ENCODE results near the gene MAPRE2.

MAPRE2 gene

GRCh38 chr18:35086704-35087103, 45.5 kb downstream of the MAPRE2 start:
- Histone ChIP-seq H3K4ac (ENCODE audit: low read depth, low read length) (no peak overlapping the region), H3K27ac (ENCODE audit: low read depth, low read length) (no peak overlapping the region), H3K36me3 (ENCODE audit: control insufficient read depth in 1 of 2, insufficient read depth in 2 of 2, low read length in 2 of 2) (no peaks in the 10 kb centered on the region), H2BK5ac (ENCODE audit: low read depth, low read length, poor library complexity) (no peak overlapping the region), H2AFZ (ENCODE audit: insufficient read depth, low read length, poor library complexity) (no peak overlapping the region), H3K4me2 (ENCODE audit: low read length) (no peak overlapping the region), H3K27me3 (ENCODE audit: insufficient read depth, low read length) (no peaks in the 10 kb centered on the region), H3K79me2 (ENCODE audit: control insufficient read depth, insufficient read depth, low read length, poor library complexity) (no peaks in the 10 kb centered on the region), H3K4me1 (ENCODE audit: control insufficient read depth in 1 of 2, insufficient read depth in 2 of 2, low read length in 2 of 2) (no peaks in the 10 kb centered on the region), H3K14ac (ENCODE audit: low read length) (no peak overlapping the region), H2AK5ac (ENCODE audit: low read length) (no peak overlapping the region), H4K8ac (ENCODE audit: low read depth, low read length) (no peak overlapping the region), H4K91ac (ENCODE audit: low read depth, low read length) (no peak overlapping the region), H3K4me3 (ENCODE audit: low read depth, low read length) (no peak overlapping the region), H2BK120ac (ENCODE audit: insufficient read depth, low read length, poor library complexity) (no peak overlapping the region), H3K9me3 (ENCODE audit: insufficient read depth, low read depth, low read length) (no peaks in the 10 kb centered on the region), H3K23ac (ENCODE audit: low read length) (no peak overlapping the region), H3K9ac (ENCODE audit: low read length) (no peak overlapping the region), H4K12ac (ENCODE audit: low read depth, low read length) (no peak overlapping the region), H3K79me1 (ENCODE audit: low read length) (no peaks in the 10 kb centered on the region), H3K18ac (ENCODE audit: low read length) (no peak overlapping the region), H2BK12ac (ENCODE audit: low read length) (no peak overlapping the region)
- no peak for DNase-seq
- no CpG with 5 or more reads among the region's 2 CpGs for WGBS (ENCODE audit: extremely low coverage, insufficient coverage, insufficient read length)

- Histone ChIP-seq H3K23ac (ENCODE audit: low read length) (no peak overlapping the region), H2BK5ac (ENCODE audit: low read depth, low read length, poor library complexity) (no peak overlapping the region), H3K27ac (ENCODE audit: low read depth, low read length) (no peak overlapping the region), H3K36me3 (ENCODE audit: control insufficient read depth in 1 of 2, insufficient read depth in 2 of 2, low read length in 2 of 2) (no peaks in the 10 kb centered on the region), H3K79me2 (ENCODE audit: control insufficient read depth, insufficient read depth, low read length, poor library complexity) (no peaks in the 10 kb centered on the region), H4K12ac (ENCODE audit: low read depth, low read length) (no peak overlapping the region), H3K4me3 (ENCODE audit: low read depth, low read length) (no peak overlapping the region), H2BK120ac (ENCODE audit: insufficient read depth, low read length, poor library complexity) (no peak overlapping the region), H2BK12ac (ENCODE audit: low read length) (no peak overlapping the region), H3K27me3 (ENCODE audit: insufficient read depth, low read length) (no peaks in the 10 kb centered on the region), H3K4me2 (ENCODE audit: low read length) (no peak overlapping the region), H3K9me3 (ENCODE audit: insufficient read depth, low read depth, low read length) (no peaks in the 10 kb centered on the region), H3K79me1 (ENCODE audit: low read length) (no peaks in the 10 kb centered on the region), H3K4me1 (ENCODE audit: control insufficient read depth in 1 of 2, insufficient read depth in 2 of 2, low read length in 2 of 2) (no peaks in the 10 kb centered on the region), H4K8ac (ENCODE audit: low read depth, low read length) (no peak overlapping the region), H2AFZ (ENCODE audit: insufficient read depth, low read length, poor library complexity) (no peak overlapping the region), H4K91ac (ENCODE audit: low read depth, low read length) (no peak overlapping the region), H3K14ac (ENCODE audit: low read length) (no peak overlapping the region), H3K9ac (ENCODE audit: low read length) (no peak overlapping the region), H3K4ac (ENCODE audit: low read depth, low read length) (no peak overlapping the region), H3K18ac (ENCODE audit: low read length) (no peak overlapping the region), H2AK5ac (ENCODE audit: low read length) (no peak overlapping the region)
- no CpG with 5 or more reads among the region's 3 CpGs for WGBS (ENCODE audit: extremely low coverage, insufficient coverage, insufficient read length)
- peak in 1 of 2 donors; percentile 33 for DNase-seq
Observed at GRCh38 chr18:35087726-35088125, 46.5 kb downstream of the MAPRE2 start.

GRCh38 chr18:35088921-35089320, 47.7 kb downstream of the MAPRE2 start:
- H3K14ac ChIP-seq (ENCODE audit: low read length), result no peak overlapping the region
- H2AK5ac ChIP-seq (ENCODE audit: low read length), result no peak overlapping the region
- H3K4ac ChIP-seq (ENCODE audit: low read depth, low read length), result no peak overlapping the region
- no peak overlapping the region for H4K12ac ChIP-seq (ENCODE audit: low read depth, low read length)
- DNase-seq, result peak in 1 of 2 donors; percentile 46
- no peak overlapping the region for H3K9ac ChIP-seq (ENCODE audit: low read length)
- no peak overlapping the region for H3K4me3 ChIP-seq (ENCODE audit: low read depth, low read length)
- H2BK120ac ChIP-seq (ENCODE audit: insufficient read depth, low read length, poor library complexity), result no peak overlapping the region
- H3K4me1 ChIP-seq (ENCODE audit: control insufficient read depth in 1 of 2, insufficient read depth in 2 of 2, low read length in 2 of 2), result no peaks in the 10 kb centered on the region
- H3K27ac ChIP-seq (ENCODE audit: low read depth, low read length), result no peak overlapping the region
- no peak overlapping the region for H2BK5ac ChIP-seq (ENCODE audit: low read depth, low read length, poor library complexity)
- no peak overlapping the region for H3K23ac ChIP-seq (ENCODE audit: low read length)
- H4K8ac ChIP-seq (ENCODE audit: low read depth, low read length), result no peak overlapping the region
- H3K27me3 ChIP-seq (ENCODE audit: insufficient read depth, low read length), result no peaks in the 10 kb centered on the region
- no peak overlapping the region for H2BK12ac ChIP-seq (ENCODE audit: low read length)
- H3K9me3 ChIP-seq (ENCODE audit: insufficient read depth, low read depth, low read length), result no peaks in the 10 kb centered on the region
- no CpG with 5 or more reads among the region's 3 CpGs for whole genome bisulfite sequencing (ENCODE audit: extremely low coverage, insufficient coverage, insufficient read length)
- H3K4me2 ChIP-seq (ENCODE audit: low read length), result no peak overlapping the region
- no peaks in the 10 kb centered on the region for H3K36me3 ChIP-seq (ENCODE audit: control insufficient read depth in 1 of 2, insufficient read depth in 2 of 2, low read length in 2 of 2)
- no peak overlapping the region for H3K18ac ChIP-seq (ENCODE audit: low read length)
- no peak overlapping the region for H4K91ac ChIP-seq (ENCODE audit: low read depth, low read length)
- no peaks in the 10 kb centered on the region for H3K79me1 ChIP-seq (ENCODE audit: low read length)
- H3K79me2 ChIP-seq (ENCODE audit: control insufficient read depth, insufficient read depth, low read length, poor library complexity), result no peaks in the 10 kb centered on the region
- no peak overlapping the region for H2AFZ ChIP-seq (ENCODE audit: insufficient read depth, low read length, poor library complexity)

DNA sequence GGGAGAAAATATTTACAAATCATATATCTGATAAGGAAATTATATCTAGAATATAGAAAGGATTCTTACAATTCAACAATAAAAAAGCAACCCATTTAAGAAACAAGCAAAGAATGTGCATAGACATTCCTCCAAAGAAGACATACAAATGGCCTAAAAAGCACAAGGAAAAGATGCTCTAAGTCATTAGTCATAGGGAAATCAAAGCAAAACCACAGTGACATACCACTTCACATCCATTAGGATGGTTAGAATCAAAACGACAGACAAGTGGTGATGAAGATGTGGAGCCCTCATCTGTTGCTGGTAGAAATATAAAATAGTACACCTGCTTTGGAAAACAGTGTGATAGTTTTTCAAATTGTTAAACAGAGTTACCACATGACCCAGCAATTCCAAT, 48.2 kb downstream of the MAPRE2 start:
- Histone ChIP-seq H3K23ac (ENCODE audit: low read length) (no peak overlapping the region), H3K4me1 (ENCODE audit: control insufficient read depth in 1 of 2, insufficient read depth in 2 of 2, low read length in 2 of 2) (no peaks in the 10 kb centered on the region), H3K79me2 (ENCODE audit: control insufficient read depth, insufficient read depth, low read length, poor library complexity) (no peaks in the 10 kb centered on the region), H3K9me3 (ENCODE audit: insufficient read depth, low read depth, low read length) (no peaks in the 10 kb centered on the region), H3K4ac (ENCODE audit: low read depth, low read length) (no peak overlapping the region), H4K91ac (ENCODE audit: low read depth, low read length) (no peak overlapping the region), H2BK5ac (ENCODE audit: low read depth, low read length, poor library complexity) (no peak overlapping the region), H3K36me3 (ENCODE audit: control insufficient read depth in 1 of 2, insufficient read depth in 2 of 2, low read length in 2 of 2) (no peaks in the 10 kb centered on the region), H3K79me1 (ENCODE audit: low read length) (no peaks in the 10 kb centered on the region), H3K18ac (ENCODE audit: low read length) (no peak overlapping the region), H2BK12ac (ENCODE audit: low read length) (no peak overlapping the region), H3K27me3 (ENCODE audit: insufficient read depth, low read length) (no peaks in the 10 kb centered on the region), H3K14ac (ENCODE audit: low read length) (no peak overlapping the region), H4K12ac (ENCODE audit: low read depth, low read length) (no peak overlapping the region), H2AFZ (ENCODE audit: insufficient read depth, low read length, poor library complexity) (no peak overlapping the region), H3K27ac (ENCODE audit: low read depth, low read length) (no peak overlapping the region), H3K4me3 (ENCODE audit: low read depth, low read length) (no peak overlapping the region), H4K8ac (ENCODE audit: low read depth, low read length) (no peak overlapping the region), H3K9ac (ENCODE audit: low read length) (no peak overlapping the region), H3K4me2 (ENCODE audit: low read length) (no peak overlapping the region), H2BK120ac (ENCODE audit: insufficient read depth, low read length, poor library complexity) (no peak overlapping the region), H2AK5ac (ENCODE audit: low read length) (no peak overlapping the region)
- peak in 1 of 2 donors; percentile 40 for DNase-seq
- no CpG with 5 or more reads among the region's 1 CpG for WGBS (ENCODE audit: extremely low coverage, insufficient coverage, insufficient read length)
